Measurements from ENCODE around the gene SMAD2.

Gene SMAD2

DNA sequence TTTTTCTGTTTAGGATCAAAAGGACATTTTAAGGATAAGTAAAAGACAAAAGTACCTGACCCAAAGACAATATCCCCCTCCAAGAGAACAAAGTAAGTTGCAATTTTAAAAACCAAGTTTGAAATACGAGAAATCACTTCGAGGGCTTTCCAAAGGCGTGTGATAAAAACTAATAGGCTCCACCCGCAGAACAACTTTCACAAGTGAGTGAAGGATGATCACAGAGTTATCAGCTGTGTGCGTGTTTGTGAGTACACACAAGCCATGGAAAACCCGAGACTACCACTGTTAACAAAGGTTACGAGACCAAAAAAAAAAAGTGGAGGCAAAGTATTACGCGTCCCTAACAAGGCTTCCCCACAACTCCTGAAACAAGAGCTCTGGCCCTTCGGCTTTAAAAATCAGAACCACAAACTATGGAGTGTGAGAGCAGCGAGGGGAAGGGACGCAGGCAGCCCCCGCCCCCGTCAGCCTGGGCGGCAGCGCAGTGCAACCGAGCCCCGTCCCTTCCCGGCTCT, 719 bp downstream of the SMAD2 start:
- TF ChIP-seq, protein P1, sequence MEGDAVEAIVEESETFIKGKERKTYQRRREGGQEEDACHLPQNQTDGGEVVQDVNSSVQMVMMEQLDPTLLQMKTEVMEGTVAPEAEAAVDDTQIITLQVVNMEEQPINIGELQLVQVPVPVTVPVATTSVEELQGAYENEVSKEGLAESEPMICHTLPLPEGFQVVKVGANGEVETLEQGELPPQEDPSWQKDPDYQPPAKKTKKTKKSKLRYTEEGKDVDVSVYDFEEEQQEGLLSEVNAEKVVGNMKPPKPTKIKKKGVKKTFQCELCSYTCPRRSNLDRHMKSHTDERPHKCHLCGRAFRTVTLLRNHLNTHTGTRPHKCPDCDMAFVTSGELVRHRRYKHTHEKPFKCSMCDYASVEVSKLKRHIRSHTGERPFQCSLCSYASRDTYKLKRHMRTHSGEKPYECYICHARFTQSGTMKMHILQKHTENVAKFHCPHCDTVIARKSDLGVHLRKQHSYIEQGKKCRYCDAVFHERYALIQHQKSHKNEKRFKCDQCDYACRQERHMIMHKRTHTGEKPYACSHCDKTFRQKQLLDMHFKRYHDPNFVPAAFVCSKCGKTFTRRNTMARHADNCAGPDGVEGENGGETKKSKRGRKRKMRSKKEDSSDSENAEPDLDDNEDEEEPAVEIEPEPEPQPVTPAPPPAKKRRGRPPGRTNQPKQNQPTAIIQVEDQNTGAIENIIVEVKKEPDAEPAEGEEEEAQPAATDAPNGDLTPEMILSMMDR (IDR thresholded peaks at IDR 0.05): no peak

DNA sequence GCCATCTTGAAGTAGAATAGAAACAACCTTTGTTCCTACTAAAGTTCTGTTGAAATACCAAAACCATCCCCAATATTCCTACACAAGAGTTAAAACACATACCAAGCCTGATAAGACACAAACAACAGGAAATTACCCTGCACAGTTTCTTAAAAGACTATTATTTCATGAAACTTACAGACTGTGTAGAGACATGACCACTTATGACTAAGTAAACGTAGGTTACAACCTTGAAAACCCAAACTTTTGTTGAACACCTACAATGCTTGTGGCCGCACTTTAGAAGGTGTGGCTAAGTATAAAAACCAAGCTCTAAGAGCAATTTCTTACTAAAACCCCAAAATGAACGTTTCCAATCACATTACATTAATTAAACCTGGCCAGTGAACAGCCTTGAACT, 2.0 kb downstream of the SMAD2 start:
- TF ChIP-seq, protein P1 (IDR thresholded peaks at IDR 0.05): no peak

DNA sequence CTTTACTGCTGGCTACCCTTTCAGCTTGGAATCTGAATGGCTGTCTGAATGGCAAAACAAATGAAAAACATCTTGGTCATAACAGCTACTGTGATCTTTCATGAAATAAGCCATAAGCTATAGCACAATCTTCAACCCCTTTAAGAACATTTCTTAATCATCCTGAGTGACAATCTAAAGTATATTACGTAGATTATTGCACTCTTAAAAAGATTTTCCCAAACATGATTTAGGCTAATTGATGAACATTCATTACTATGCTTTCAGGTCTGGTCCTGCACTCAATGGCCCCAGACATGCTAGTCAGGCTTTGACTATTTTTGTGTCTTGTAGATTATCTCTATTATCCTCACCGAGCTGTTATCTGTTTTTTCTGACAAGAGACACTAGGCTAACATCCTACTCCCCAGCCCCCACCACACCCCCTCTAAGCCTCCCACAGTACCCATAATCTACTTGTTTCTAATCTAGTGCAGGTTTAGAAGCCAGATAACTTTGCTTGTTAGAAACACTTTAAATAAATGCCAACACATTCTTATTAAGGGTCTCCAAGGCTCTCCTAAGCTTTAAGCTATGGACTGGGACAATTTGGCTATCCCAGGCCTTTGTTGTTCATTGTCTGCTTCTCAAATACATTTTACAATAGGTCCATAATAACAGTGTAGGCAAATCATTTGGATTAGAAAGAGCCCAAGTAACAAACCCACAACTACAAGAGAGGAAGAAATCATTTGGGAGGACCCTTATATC, 4.2 kb downstream of the SMAD2 start:
- TF ChIP-seq, protein P1 (IDR thresholded peaks at IDR 0.05): no peak

DNA sequence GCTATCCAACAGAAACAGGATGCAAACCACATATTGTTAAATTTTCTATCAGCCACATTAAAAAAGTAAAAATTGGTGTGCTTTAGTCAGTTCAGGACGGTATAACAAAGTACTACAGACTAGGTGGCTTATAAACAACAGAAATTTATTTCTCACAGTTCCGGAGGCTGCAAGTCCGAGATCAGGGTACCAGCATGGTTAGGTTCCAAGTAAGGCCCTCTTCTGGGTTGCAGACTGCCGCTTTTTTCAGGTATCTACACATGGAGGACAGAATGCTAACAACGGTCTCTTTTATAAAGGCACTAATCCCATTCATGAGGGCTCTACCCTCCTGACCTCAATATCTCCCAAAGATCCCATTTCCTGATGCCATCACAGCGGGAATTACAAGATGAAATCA, 10.5 kb downstream of the SMAD2 start:
- TF ChIP-seq, protein P1 (IDR thresholded peaks at IDR 0.05): no peak

DNA sequence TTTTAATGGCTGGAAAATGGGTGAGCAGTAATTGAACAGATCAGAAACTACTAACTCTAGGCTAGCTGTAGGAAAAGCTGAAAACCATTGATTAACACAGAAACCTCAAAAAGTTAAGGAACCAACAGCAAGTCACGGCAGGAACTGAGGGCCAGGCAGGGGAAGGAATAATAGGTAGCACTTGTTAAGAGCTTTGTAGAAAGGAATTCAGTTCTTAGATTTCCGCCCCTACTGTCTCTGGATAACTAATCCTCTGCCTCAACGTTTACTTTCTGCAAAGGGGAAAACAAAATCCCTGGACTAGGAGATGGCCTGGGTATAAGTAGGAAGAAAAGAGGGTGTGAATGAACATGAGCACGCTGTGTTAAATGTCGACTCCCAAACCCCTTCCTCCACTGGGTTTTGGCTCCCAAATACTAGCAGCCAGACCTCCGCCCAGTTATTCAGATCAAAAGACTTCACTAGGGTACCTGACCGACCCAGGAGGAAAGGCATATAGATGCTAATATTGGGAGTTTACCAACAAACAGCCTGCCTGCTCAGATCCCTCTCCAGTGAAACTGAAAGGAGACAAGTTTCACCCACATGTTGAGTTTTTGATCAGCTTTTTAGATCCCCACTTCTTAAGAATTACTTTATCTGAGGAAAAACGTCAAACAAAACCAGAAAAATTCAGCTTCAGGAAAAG, 12.4 kb downstream of the SMAD2 start:
- TF ChIP-seq, protein P1 (IDR thresholded peaks at IDR 0.05): no peak

DNA sequence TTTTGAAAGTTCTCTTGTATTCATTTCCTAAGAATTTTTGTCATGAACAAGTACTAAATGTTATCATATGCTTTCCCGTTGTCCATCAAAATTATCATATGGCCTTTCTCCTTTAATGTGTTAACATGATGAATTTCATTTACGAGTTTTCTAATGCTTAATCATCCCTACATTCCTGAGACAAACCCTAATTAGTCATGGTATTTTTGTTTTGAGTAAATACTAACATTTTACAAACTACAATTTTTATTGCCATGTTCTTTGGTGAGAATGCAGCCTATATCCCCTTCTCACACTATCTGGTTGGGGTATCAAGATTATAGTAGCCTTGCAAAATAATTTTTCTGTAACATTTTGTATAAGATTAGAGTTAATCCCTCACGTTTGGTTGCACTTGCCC, 14.5 kb downstream of the SMAD2 start:
- TF ChIP-seq, protein P1 (IDR thresholded peaks at IDR 0.05): no peak

DNA sequence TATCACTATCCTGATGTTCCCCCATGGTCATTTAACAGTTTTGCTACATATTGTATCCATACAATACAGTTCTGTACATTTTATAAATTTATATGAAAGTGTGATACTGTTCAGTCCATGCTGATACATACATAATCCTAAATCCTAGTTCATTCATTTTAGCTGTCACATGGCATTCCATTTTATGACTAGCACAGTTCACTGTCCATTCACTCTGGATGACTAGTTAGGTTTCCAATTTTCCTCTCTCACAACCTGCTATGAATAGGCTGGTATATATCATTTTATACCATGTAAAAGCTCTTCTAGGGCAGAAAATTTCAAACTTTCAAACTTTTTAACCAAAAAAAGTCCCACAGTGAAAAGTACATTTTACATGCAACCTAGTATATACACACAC, 15.2 kb downstream of the SMAD2 start:
- TF ChIP-seq, protein P1 (IDR thresholded peaks at IDR 0.05): no peak

Data from LNCAP (cell line).